Measurements from ENCODE around the gene CSHL1.

CSHL1 gene

GRCh38 chr17:63911041-63911635, at the start of gene CSHL1:
Gene CSHL1 (minus strand): TSS chr17:63911258. CDS start chr17:63911196, 62 bp downstream.
- H3K27ac ChIP-seq = no peak within 1 kb of the TSS
- no peak for TF ChIP-seq ZFX (IDR thresholded peaks at IDR 0.05)

GRCh38 chr17:63960430-63960829, 49.4 kb upstream of the CSHL1 start:
- TF ChIP-seq ZFX (IDR thresholded peaks at IDR 0.05) (no peak), CTCF (conservative IDR thresholded peaks at IDR 0.05) (no peak)
- H3K27ac ChIP-seq = no peak overlapping the region

DNA sequence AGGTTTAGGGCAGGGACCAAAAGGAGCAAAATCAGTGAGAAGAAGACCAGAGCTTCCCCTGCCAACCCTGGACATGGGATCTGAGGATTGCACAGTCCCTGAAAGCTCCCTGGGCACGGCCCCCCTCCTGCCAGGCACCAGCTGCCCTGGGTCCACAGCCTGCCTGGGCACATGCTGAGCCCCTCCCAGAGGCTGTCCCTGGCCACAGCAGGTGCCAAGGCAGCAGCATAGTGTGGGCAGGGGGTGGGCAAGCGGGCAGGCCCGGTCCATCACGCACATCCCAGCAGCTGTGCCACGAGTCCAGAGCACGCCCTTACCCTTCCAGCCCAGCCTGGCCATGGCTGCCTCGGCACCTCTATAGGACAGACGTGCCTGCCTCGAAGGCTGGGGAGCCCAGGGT, 48.9 kb upstream of the CSHL1 start:
- H3K27ac ChIP-seq = no peak overlapping the region
- no peak for TF ChIP-seq ZFX (IDR thresholded peaks at IDR 0.05)
- no peak for TF ChIP-seq CTCF (conservative IDR thresholded peaks at IDR 0.05)

DNA sequence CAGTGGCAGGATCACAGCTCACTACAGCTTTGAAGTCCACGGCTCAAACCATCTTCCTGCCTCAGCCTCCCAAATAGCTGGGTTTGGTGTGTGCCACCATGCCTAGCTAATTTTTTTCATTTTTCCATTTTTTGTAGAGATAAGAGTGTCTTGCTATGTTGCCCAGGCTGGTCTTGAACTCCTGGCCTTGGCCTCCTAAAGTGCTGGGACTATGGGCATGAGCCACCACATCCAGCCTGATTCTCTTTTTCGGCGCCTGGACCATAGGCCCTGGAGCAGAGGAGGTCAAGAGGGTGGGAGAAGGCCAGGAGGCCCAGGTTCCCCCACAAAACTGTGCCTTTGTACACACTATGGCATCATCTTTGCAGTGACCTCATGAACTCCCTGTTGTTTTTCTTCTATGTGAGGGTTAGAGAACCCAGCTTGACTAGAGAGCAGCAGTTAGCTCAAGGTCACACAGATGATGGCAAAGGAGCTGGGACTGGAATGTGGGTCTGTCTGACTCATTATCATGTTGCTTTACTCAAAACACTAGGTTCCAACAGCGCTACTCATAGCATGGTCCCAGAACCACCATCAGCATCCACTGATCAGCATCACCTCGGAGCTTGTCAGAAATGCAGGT, 45.4 kb upstream of the CSHL1 start:
- TF ChIP-seq CTCF (conservative IDR thresholded peaks at IDR 0.05) (no peak), ZFX (IDR thresholded peaks at IDR 0.05) (no peak)
- H3K27ac ChIP-seq = no peak overlapping the region

DNA sequence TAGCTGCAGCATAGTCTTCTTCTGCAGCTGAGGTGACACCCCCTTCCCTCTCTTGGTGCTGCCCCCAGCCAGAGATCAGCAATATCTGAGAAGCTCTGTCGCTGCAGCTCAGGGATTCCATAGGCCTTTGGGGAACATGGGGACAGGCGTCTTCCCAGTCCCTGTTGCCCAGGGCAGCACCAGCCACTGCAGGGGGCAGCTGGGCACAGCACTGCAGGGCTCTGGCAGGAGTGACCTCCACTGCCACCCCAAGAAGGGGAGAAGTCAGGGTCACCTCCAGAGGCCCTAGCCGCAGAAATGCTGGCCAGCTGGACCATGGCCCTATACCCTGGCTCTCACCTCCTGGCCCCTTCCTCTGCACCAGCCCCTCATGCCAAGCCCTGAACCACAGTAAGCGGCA, 44.7 kb upstream of the CSHL1 start:
- H3K27ac ChIP-seq = no peak overlapping the region
- TF ChIP-seq CTCF (conservative IDR thresholded peaks at IDR 0.05) (no peak), ZFX (IDR thresholded peaks at IDR 0.05) (no peak)

DNA sequence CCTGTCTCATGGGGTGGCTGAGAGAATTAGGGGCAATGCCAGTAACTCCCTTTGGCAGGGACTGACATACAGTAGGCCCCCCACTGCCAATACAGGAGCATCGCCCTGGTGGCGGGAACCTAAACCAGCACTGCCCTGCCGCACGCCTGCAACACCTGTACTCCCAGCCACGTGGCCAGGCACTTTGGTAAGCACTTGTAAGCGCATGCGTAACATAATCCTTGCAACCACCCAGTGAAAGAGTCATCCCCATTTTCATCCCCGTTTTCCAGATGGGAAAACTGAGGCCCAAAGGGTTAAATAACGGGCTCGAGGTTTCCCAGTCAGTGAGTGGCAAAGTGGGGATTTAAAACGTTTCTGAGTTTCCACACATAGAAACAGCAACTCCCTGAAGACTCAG, 44.2 kb upstream of the CSHL1 start:
- TF ChIP-seq CTCF (conservative IDR thresholded peaks at IDR 0.05) (no peak), ZFX (IDR thresholded peaks at IDR 0.05) (no peak)
- no peak overlapping the region for H3K27ac ChIP-seq

DNA sequence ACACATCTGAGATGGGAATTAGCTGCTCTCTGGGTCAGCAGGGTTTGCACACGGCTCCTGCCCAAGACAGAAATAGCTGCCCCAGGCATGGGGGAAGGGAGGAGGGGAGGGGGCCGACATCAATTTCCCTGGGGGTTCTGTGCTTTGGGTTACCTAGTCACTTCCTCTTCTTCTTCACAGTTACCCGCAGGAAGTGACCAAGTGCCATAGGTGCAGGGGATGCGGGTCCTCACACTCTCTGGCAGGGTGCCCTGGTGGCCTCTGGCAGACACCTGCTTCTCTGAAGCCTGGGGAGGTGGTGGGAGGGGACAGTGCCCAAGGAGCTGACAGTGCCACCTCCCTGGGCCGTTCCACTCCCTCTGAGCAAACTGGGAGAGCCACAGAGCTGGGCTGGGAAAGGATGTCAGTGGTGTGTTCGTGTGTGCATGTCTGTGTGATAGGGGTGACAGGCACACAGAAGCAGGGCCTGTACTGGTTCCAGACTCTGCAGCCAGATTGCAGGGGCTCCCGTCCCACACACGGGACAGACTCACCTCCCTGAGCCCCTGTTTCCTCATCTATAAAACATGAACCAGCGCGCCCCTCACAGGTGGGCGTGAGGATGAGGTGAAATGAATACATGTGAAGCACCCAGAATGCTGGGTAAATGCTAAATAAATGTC, 43.5 kb upstream of the CSHL1 start:
- no peak overlapping the region for H3K27ac ChIP-seq

More for the DNA sequence above, 43.5 kb upstream of the CSHL1 start:
- TF ChIP-seq ZFX (IDR thresholded peaks at IDR 0.05) (no peak), CTCF (conservative IDR thresholded peaks at IDR 0.05) (no peak)

All from C4-2B (cell line).